D341Med (cell line): ENCODE data around the gene GPD1.
A peak's percentile ranks its signal among the peaks of the same experiment; 100 is the strongest.

Source experiments
- DNase-seq: peaks from one replicate; pipeline ENCODE4 v3.0.0; 2012; ENCODE audit warnings: low spot score

Gene GPD1

GRCh38 chr12:50101663-50102062 lies 2.1 kb upstream of the GPD1 start:
- DNase-seq = peak; percentile 68

- no peak for DNase-seq
Measured at GRCh38 chr12:50102131-50102531, 1.7 kb upstream of the GPD1 start.

- no peak for DNase-seq
Measured at GRCh38 chr12:50102646-50103309, 1.0 kb upstream of the GPD1 start.

- DNase-seq = no peak
Measured at GRCh38 chr12:50103351-50103750, 457 bp upstream of the GPD1 start.

- no peak for DNase-seq
Measured at GRCh38 chr12:50104417-50105366, 884 bp downstream of the GPD1 start.

- DNase-seq = no peak
Measured at GRCh38 chr12:50105913-50106450, 2.2 kb downstream of the GPD1 start.

GRCh38 chr12:50106907-50107306 lies 3.1 kb downstream of the GPD1 start:
- no peak for DNase-seq

GRCh38 chr12:50107416-50108268 lies 3.8 kb downstream of the GPD1 start:
- no peak for DNase-seq

GRCh38 chr12:50109319-50109718 lies 5.5 kb downstream of the GPD1 start:
- DNase-seq = no peak

GRCh38 chr12:50110127-50110761 lies 6.4 kb downstream of the GPD1 start:
- DNase-seq = peak; percentile 58

GRCh38 chr12:50110762-50111351 lies 7.0 kb downstream of the GPD1 start:
- DNase-seq = peak; percentile 68

- DNase-seq = no peak
Measured at GRCh38 chr12:50111395-50111692, 7.5 kb downstream of the GPD1 start.

- DNase-seq = peak; percentile 95
Measured at GRCh38 chr12:50111693-50112455, 8.1 kb downstream of the GPD1 start, which contains the start of gene COX14. Gene COX14 (plus strand): TSS chr12:50112236. CDS start chr12:50120044, 7,808 bp downstream.

GRCh38 chr12:50112456-50113218 lies 8.8 kb downstream of the GPD1 start:
- DNase-seq = no peak

- no peak for DNase-seq
Measured at GRCh38 chr12:50117057-50117622, 13.3 kb downstream of the GPD1 start.

- DNase-seq = no peak
Measured at GRCh38 chr12:50119387-50119786, 15.6 kb downstream of the GPD1 start.

- peak; percentile 79 for DNase-seq
Measured at GRCh38 chr12:50120521-50120920, 16.7 kb downstream of the GPD1 start.

- DNase-seq = no peak
Measured at GRCh38 chr12:50120953-50121352, 17.1 kb downstream of the GPD1 start.

GRCh38 chr12:50121641-50122040 lies 17.8 kb downstream of the GPD1 start:
- DNase-seq = no peak
